Mesenchymal stem cell (in vitro differentiated cells and primary cell): ENCODE results near the gene CTCFL.

Source experiments
- DNase-seq: peaks from one replicate; pipeline ENCODE4 v3.0.0-alpha.2; 2013
- H2AFZ ChIP-seq: one replicate; pipeline ENCODE4 v1.6.1; 2013; ENCODE audit warnings: low read depth, mild to moderate bottlenecking, control low read depth, inconsistent platforms, low read length, moderate library complexity
- H2AK5ac ChIP-seq: 2 replicates; pipeline ENCODE4 v1.6.1; 2013; ENCODE audit warnings: low read length, moderate library complexity, mild to moderate bottlenecking, inconsistent platforms; ENCODE audit not compliant: severe bottlenecking
- H2BK120ac ChIP-seq: one replicate; pipeline ENCODE4 v1.6.1; 2013; ENCODE audit warnings: low read depth, mild to moderate bottlenecking, inconsistent platforms, low read length, moderate library complexity
- H2BK12ac ChIP-seq, 2 experiments: one replicate each; pipeline ENCODE4 v1.6.1; 2013; ENCODE audit warnings: inconsistent platforms in 2 of 2, low read length in 2 of 2, mild to moderate bottlenecking in 2 of 2, moderate library complexity in 2 of 2, control low read depth in 1 of 2
- H2BK15ac ChIP-seq: one replicate; pipeline ENCODE4 v1.6.1; 2013; ENCODE audit warnings: mild to moderate bottlenecking, low read depth, inconsistent platforms; ENCODE audit not compliant: poor library complexity, severe bottlenecking
- H2BK5ac ChIP-seq: 2 replicates; pipeline ENCODE4 v1.6.1; 2013; ENCODE audit warnings: low read depth, mild to moderate bottlenecking, low read length, control low read depth, inconsistent platforms; ENCODE audit not compliant: poor library complexity, severe bottlenecking
- H3K14ac ChIP-seq, 2 experiments: one replicate each; pipeline ENCODE4 v1.6.1; 2013; ENCODE audit warnings: inconsistent platforms in 2 of 2, low read length in 2 of 2, control low read depth in 1 of 2, mild to moderate bottlenecking in 1 of 2, moderate library complexity in 1 of 2
- H3K18ac ChIP-seq, 2 experiments: one replicate each; pipeline ENCODE4 v1.6.1; 2013; ENCODE audit warnings: inconsistent platforms in 2 of 2, low read length in 2 of 2, control low read depth in 1 of 2, low read depth in 1 of 2, mild to moderate bottlenecking in 1 of 2
- H3K23ac ChIP-seq, 2 experiments: one replicate each; pipeline ENCODE4 v1.6.1; 2013; ENCODE audit warnings: inconsistent platforms in 2 of 2, low read length in 2 of 2, mild to moderate bottlenecking in 2 of 2, moderate library complexity in 2 of 2, control low read depth in 1 of 2
- H3K27ac ChIP-seq: 2 replicates; pipeline ENCODE4 v1.5.1; 2013; ENCODE audit warnings: mild to moderate bottlenecking, moderate library complexity, low read length, control low read depth, inconsistent platforms; ENCODE audit not compliant: poor library complexity, severe bottlenecking
- H3K27me3 ChIP-seq, 2 experiments: 2 replicates each; pipeline versions ENCODE4 v1.6.1 to v1.7.0; 2013; ENCODE audit warnings: low read length in 2 of 2, mild to moderate bottlenecking in 2 of 2, moderate library complexity in 2 of 2, control low read depth in 1 of 2, inconsistent platforms in 1 of 2; ENCODE audit not compliant: control insufficient read depth in 1 of 2, insufficient read depth in 1 of 2
- H3K36me3 ChIP-seq, 2 experiments: 2 replicates each; pipeline versions ENCODE4 v1.6.1 to v1.7.0; 2013; ENCODE audit warnings: low read length in 2 of 2, control low read depth in 1 of 2, inconsistent platforms in 1 of 2, low read depth in 1 of 2, mild to moderate bottlenecking in 1 of 2; ENCODE audit not compliant: insufficient read depth in 2 of 2, control insufficient read depth in 1 of 2
- H3K4ac ChIP-seq, 2 experiments: one replicate each; pipeline ENCODE4 v1.6.1; 2013; ENCODE audit warnings: inconsistent platforms in 2 of 2, low read length in 2 of 2, mild to moderate bottlenecking in 2 of 2, moderate library complexity in 2 of 2, control low read depth in 1 of 2, low read depth in 1 of 2
- H3K4me1 ChIP-seq: 2 replicates; pipeline ENCODE4 v1.6.1; 2013; ENCODE audit warnings: low read depth, low read length, control low read depth; ENCODE audit not compliant: control insufficient read depth, insufficient read depth
- H3K4me2 ChIP-seq: 2 replicates; pipeline ENCODE4 v1.6.1; 2013; ENCODE audit warnings: low read length, mild to moderate bottlenecking, inconsistent platforms; ENCODE audit not compliant: poor library complexity, severe bottlenecking
- H3K4me3 ChIP-seq, 2 experiments: 2 replicates each; pipeline versions ENCODE4 v1.5.1 to v1.7.0; 2013; ENCODE audit warnings: low read length in 2 of 2, mild to moderate bottlenecking in 2 of 2, control low read depth in 1 of 2, low read depth in 1 of 2; ENCODE audit not compliant: insufficient read depth in 1 of 2
- H3K79me1 ChIP-seq: replicated peaks from 2 replicates; pipeline ENCODE4 v1.6.1; 2013; ENCODE audit warnings: mild to moderate bottlenecking, control low read depth, low read length, inconsistent platforms; ENCODE audit not compliant: poor library complexity, severe bottlenecking
- H3K9ac ChIP-seq: 2 replicates; pipeline ENCODE4 v1.7.0; 2013; ENCODE audit warnings: mild to moderate bottlenecking, low read length, moderate library complexity
- H3K9me3 ChIP-seq: 2 replicates; pipeline ENCODE4 v1.7.0; 2013; ENCODE audit warnings: mild to moderate bottlenecking, low read length; ENCODE audit not compliant: control insufficient read depth
- H4K8ac ChIP-seq: one replicate; pipeline ENCODE4 v1.6.1; 2013; ENCODE audit warnings: inconsistent platforms, mild to moderate bottlenecking, low read length, moderate library complexity
- H4K91ac ChIP-seq: one replicate; pipeline ENCODE4 v1.6.1; 2013; ENCODE audit warnings: mild to moderate bottlenecking, low read length, inconsistent platforms
- WGBS: methylation state at CpG from one replicate; pipeline ENCODE4 v1.1.7; 2013; ENCODE audit warnings: mixed read lengths; 5-methylcytosine and 5-hydroxymethylcytosine counted together

Gene CTCFL

DNA sequence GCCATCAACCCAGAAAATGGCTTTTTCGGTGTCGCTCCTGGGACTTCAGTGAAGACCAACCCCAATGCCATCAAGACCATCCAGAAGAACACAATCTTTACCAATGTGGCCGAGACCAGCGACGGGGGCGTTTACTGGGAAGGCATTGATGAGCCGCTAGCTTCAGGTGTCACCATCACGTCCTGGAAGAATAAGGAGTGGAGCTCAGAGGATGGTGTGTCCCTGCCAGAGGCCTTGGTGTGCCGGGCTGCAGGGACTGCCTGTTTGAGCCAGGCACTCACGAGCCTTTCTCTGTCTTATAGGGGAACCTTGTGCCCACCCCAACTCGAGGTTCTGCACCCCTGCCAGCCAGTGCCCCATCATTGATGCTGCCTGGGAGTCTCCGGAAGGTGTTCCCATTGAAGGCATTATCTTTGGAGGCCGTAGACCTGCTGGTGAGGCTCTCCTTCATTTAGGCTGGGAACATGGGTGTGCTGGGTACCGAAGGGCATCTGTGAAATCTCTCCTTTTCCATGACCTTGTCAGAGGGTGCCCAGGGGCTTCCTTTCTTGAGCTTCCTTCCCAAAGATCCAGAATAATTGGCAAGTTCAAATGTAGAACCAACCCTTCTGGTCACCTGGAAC lies 39.4 kb upstream of the CTCFL start:
- no peak overlapping the region for H2AK5ac ChIP-seq
- no peak overlapping the region for H3K18ac ChIP-seq
- no peaks in the 10 kb centered on the region for H3K9me3 ChIP-seq
- no peak overlapping the region for H2BK15ac ChIP-seq
- H3K9ac ChIP-seq: no peak overlapping the region
- no peak overlapping the region for H2AFZ ChIP-seq
- no peak overlapping the region for H3K4me3 ChIP-seq
- no peak overlapping the region for H3K23ac ChIP-seq
- 73% methylated on average over 14 of the region's 14 CpGs for WGBS
- H3K14ac ChIP-seq: no peak overlapping the region
- H2BK120ac ChIP-seq: no peak overlapping the region
- H3K79me1 ChIP-seq: no peaks in the 10 kb centered on the region
- H2BK12ac ChIP-seq: no peak overlapping the region
- no peak overlapping the region for H3K27ac ChIP-seq
- H3K36me3 ChIP-seq: no peaks in the 10 kb centered on the region
- H3K4me2 ChIP-seq: no peak overlapping the region
- DNase-seq: no peak
- H2BK5ac ChIP-seq: no peak overlapping the region
- no peak overlapping the region for H4K91ac ChIP-seq
- H4K8ac ChIP-seq: no peak overlapping the region
- peaks cover 10% of the 10 kb centered on the region for H3K4me1 ChIP-seq
- H3K27me3 ChIP-seq: peaks cover 23 to 75% of the 10 kb centered on the region in 2 experiments
- H3K4ac ChIP-seq: no peak overlapping the region

DNA sequence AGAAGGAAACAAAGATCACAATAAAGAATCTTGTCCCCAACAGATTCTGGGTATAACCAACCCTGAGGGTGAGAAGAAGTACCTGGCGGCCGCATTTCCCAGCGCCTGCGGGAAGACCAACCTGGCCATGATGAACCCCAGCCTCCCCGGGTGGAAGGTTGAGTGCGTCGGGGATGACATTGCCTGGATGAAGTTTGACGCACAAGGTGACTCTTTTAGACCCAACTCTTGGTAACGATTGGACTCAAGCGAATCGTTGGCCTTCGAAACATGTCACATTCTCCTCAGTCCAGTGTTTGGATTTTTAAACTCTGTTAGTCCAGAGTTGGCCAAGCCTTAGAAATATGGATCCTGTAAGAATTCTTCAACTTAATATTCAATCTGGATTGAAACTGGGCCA lies 38.6 kb upstream of the CTCFL start:
- Histone ChIP-seq H3K14ac (no peak overlapping the region), H3K9ac (no peak overlapping the region), H3K18ac (no peak overlapping the region), H4K8ac (no peak overlapping the region), H3K4ac (no peak overlapping the region), H3K27ac (no peak overlapping the region), H3K27me3 (peaks cover 25 to 77% of the 10 kb centered on the region in 2 experiments), H3K9me3 (no peaks in the 10 kb centered on the region), H2BK120ac (no peak overlapping the region), H2BK5ac (no peak overlapping the region), H2AFZ (no peak overlapping the region), H2AK5ac (no peak overlapping the region), H2BK12ac (no peak overlapping the region), H2BK15ac (no peak overlapping the region), H3K4me3 (no peak overlapping the region), H3K79me1 (no peaks in the 10 kb centered on the region), H3K4me2 (no peak overlapping the region), H3K4me1 (peaks cover 10% of the 10 kb centered on the region), H3K36me3 (no peaks in the 10 kb centered on the region), H4K91ac (no peak overlapping the region), H3K23ac (no peak overlapping the region)
- 97% methylated on average over 11 of the region's 12 CpGs for WGBS
- no peak for DNase-seq

DNA sequence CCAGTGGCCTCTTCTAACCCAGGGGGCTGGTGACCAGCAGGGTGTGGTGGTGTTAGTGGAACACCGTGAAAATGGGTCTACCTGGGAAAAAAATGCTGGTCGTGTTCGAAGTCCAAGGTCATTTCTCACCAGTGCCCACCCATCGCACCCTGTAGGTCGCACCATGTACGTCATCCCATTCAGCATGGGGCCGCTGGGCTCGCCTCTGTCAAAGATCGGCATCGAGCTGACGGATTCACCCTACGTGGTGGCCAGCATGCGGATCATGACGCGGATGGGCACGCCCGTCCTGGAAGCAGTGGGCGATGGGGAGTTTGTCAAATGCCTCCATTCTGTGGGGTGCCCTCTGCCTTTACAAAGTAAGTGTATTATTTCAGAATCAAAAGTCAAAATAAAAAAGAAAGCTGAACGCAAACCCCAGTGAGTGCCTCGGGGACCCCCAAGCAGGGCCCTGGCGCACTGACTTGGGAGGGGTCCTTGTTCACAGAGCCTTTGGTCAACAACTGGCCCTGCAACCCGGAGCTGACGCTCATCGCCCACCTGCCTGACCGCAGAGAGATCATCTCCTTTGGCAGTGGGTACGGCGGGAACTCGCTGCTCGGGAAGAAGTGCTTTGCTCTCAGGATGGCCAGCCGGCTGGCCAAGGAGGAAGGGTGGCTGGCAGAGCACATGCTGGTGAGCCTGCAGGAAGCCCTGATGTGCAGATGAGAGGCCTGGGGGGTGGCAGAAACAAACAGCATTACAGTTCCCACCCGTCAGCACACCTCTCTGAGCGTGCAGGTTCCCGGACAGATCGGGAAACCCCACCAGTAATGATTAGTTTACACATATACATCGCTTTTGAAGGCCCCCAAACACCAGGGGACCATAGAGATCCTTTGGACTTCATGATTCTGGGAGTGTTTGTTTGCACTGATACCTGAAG lies 37.9 kb upstream of the CTCFL start:
- Histone ChIP-seq H3K23ac (no peak overlapping the region), H2BK15ac (no peak overlapping the region), H2BK12ac (no peak overlapping the region), H3K14ac (no peak overlapping the region), H3K27me3 (peaks cover 26 to 77% of the 10 kb centered on the region in 2 experiments), H2AFZ (no peak overlapping the region), H2AK5ac (no peak overlapping the region), H3K27ac (no peak overlapping the region), H3K4me3 (no peak overlapping the region), H2BK120ac (no peak overlapping the region), H3K79me1 (no peaks in the 10 kb centered on the region), H3K4ac (no peak overlapping the region), H3K4me1 (peaks cover 10% of the 10 kb centered on the region), H3K9ac (no peak overlapping the region), H3K4me2 (no peak overlapping the region), H3K36me3 (no peaks in the 10 kb centered on the region), H3K9me3 (no peaks in the 10 kb centered on the region), H4K91ac (no peak overlapping the region), H3K18ac (no peak overlapping the region), H2BK5ac (no peak overlapping the region), H4K8ac (no peak overlapping the region)
- no peak for DNase-seq
- WGBS: 88% methylated on average over 29 of the region's 35 CpGs
